HFF-Myc (cell line): ENCODE data around the gene PTMS.

ENCODE experiments used
- DNase-seq: peaks from one replicate; pipeline ENCODE4 v3.0.0-alpha.2; 2011; ENCODE audit warnings: low read depth; ENCODE audit errors: extremely low read depth
- H3K4me3 ChIP-seq: replicated peaks from 2 replicates; pipeline ENCODE4 v1.5.1; 2011; ENCODE audit warnings: low read depth, mild to moderate bottlenecking, control low read depth, low read length
- TF ChIP-seq, protein P1 (sequence below): IDR thresholded peaks from 2 replicates; pipeline ENCODE4 v1.5.1; 2012; ENCODE audit warnings: mild to moderate bottlenecking, low read depth, low read length, control low read depth; ENCODE audit errors: missing control alignments

Gene PTMS

DNA sequence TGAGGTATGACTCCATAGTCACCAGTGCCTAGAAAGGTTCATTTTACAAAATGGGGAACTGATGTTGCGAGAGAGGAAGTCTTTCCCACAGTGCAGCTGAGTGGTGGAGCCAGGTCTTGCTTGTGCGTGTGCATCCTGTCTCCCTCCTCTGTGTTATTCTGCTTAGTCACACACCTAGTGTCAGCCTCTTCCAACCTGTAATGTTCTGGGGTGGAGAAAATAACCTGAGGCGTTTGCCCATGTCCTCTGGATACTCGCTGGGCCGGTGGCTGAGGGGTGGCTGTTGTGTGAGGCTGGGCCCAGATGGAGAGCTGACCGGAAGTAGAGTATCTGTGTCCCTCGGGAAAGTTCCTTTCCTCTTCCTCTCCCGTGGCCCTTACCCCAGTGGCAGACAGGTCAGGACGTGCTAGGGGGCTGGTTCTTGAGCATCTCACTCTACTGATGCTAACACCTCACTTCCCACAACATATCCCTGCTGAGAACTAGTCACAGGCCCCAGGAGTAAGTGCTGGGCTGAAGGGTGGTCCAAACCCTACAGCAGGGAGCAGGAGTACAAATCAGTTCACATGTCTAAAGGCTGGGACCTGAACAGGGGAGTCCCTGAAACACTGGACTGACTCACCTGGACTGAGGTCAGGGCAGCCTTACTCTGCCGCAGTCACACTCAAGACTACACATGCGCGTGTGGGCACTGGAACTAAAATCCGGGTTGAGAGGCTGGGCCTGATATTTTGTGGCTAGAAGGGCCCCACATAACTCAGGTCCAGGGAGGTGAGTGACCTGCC lies 20.2 kb upstream of the PTMS start:
- no peak for DNase-seq
- TF ChIP-seq, protein P1, sequence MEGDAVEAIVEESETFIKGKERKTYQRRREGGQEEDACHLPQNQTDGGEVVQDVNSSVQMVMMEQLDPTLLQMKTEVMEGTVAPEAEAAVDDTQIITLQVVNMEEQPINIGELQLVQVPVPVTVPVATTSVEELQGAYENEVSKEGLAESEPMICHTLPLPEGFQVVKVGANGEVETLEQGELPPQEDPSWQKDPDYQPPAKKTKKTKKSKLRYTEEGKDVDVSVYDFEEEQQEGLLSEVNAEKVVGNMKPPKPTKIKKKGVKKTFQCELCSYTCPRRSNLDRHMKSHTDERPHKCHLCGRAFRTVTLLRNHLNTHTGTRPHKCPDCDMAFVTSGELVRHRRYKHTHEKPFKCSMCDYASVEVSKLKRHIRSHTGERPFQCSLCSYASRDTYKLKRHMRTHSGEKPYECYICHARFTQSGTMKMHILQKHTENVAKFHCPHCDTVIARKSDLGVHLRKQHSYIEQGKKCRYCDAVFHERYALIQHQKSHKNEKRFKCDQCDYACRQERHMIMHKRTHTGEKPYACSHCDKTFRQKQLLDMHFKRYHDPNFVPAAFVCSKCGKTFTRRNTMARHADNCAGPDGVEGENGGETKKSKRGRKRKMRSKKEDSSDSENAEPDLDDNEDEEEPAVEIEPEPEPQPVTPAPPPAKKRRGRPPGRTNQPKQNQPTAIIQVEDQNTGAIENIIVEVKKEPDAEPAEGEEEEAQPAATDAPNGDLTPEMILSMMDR = no peak
- no peak overlapping the region for H3K4me3 ChIP-seq

DNA sequence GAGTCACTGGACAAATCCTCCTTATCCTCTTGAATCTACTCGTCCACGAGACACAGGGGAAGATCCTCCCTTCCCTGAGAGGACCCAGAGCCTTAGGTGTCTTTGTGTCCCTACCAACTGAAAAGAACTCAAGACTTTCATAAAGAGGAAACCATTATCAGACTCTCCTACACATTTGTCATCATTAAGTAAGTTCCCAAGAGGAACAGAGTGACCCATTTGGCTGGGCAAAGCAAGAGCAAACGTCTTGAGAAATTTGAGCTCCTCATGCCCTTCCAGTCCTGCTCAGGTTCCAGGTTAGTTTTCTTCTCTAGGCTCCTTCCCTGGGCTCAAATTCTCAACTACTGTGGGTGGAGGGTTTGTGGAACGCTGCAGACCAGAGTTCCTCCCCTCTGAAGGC lies 18.9 kb upstream of the PTMS start:
- H3K4me3 ChIP-seq = no peak overlapping the region
- DNase-seq = no peak
- TF ChIP-seq, protein P1 = no peak

DNA sequence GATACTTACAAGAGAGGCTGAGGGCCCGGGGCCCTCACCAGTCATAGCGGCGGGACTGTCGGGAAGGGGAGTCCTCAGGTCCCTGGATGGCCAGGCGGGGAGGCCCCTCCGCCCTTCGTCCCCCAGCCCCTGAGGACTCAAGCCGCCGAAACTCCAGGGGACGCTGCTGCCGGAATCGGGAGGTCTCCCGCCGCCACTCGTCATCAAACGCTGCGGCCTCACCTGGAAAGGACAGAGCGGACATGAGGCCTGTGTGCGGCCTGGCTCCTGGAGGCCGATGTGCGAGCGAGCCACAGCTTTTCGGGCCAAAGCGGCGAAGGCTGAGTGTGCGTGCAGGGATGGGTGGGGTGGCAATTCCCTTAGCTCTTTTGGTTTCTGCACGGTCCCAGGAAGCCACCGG lies 17.4 kb upstream of the PTMS start:
- no peak for DNase-seq
- TF ChIP-seq, protein P1 = no peak

DNA sequence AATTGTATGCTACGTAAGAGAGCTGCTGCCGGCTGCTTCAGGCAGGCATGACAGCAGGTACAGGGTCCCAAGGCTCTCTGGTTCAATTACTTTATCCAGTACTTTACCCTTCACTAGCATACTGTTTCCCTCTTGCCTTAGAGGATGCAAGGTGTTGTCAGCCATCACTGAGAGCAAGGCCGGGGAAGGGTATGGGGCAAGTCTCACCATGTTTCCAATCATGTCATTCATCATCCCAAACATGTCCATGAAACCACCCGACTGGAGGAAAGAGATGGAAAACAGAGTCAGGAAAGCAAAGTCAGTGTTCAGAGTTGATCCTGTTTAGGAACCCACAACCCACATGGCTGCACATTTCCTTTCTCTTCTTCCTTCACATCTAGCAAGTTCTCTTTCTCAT lies 15.7 kb upstream of the PTMS start:
- DNase-seq = no peak
- TF ChIP-seq, protein P1 = no peak
- no peak overlapping the region for H3K4me3 ChIP-seq

More for the DNA sequence above, 17.4 kb upstream of the PTMS start:
- no peak overlapping the region for H3K4me3 ChIP-seq

DNA sequence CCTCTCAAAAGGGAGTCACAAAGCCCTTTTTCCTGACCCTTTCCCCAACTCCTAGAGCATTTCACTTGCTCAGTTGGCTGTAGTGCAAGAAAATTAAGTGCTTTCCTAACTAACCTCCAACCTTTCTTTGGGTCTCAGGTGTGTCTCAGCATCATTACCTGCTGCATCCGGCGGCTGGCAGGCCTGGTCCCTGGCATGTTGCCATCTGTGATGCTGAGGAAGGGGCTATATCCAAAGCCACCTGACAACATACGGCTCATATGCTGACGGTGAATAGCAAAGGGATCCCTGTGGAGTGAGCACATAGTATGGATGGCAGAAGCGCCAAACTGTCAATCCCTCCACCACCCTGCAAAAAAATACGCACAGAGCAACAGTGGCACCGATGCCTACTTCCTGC lies 14.4 kb upstream of the PTMS start:
- DNase-seq = no peak
- peak overlapping the region; percentile 91 for H3K4me3 ChIP-seq
- TF ChIP-seq, protein P1 = no peak

DNA sequence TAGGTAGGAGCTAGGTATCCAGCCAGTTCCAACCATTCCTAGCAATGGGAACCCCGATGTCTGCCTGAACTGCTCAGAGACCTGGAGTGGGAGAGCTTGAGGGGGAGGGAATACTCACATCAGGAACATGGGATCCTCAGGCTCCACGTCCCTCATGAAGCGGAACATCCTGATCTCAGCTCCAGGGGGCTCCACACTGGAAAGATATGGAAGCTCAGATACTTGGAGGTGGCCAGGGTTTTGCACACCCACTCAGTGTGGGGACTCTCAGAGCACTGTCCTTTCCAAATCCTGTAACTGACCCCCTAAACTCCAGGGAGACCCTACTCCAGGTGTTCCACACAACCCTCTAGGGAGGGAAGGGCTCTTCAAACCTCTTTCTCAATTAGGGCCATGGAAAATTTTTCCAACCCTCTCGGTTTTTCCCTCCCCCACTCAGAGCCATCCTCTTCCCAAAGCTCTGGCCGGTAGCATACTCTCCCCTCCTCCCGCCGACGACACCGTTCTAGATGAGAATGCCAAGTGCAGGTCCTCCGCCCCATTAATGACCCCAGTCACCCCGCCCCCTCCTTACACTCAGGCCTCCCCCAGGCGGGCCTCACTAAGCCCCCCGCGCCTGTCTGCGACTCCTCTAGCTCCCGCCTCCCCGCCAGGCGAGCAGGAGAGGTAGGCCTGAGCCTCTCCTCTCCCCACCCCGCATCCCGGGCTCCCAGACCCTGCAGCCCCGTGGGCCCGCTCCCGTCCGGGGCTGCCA lies 13.8 kb upstream of the PTMS start:
- TF ChIP-seq, protein P1 = peak; percentile 48
- no peak for DNase-seq
- H3K4me3 ChIP-seq = peak overlapping the region; percentile 91
